ENCODE data around the gene HBP1. TPM values are rescaled to one million over a fixed set of nuclear protein-coding genes. Genes with fewer than 3 reads are reported as not detected.

The HBP1 gene
- total and polyA plus RNA-seq, 2 of the 4 experiments (the other 2 are of a cell fraction) = 27.1 to 69.9 TPM

GRCh38 chr7:107232568-107233090 lies 63.8 kb downstream of the HBP1 start:
- H2AFZ ChIP-seq (replicated peaks; ENCODE audit: low read length, poor library complexity) = no peak overlapping the region
- no peaks in the 10 kb centered on the region for H3K79me1 ChIP-seq (ENCODE audit: low read depth in 1 of 2, low read length in 2 of 2)
- peaks cover 3% of the 10 kb centered on the region; the same call in 1 of the 2 replicates for H3K9me1 ChIP-seq (ENCODE audit: insufficient read depth, low read length)
- H3K4me2 ChIP-seq (ENCODE audit: low read depth, low read length) = no peak overlapping the region
- no peak overlapping the region for H2BK15ac ChIP-seq (ENCODE audit: low read depth, low read length)
- peaks cover 3% of the 10 kb centered on the region; the same call in 1 of the 2 replicates for H3K4me1 ChIP-seq (ENCODE audit: control insufficient read depth, insufficient read depth, low read length)
- no peak overlapping the region for H2BK120ac ChIP-seq (ENCODE audit: low read depth, low read length)
- WGBS, 2 experiments (ENCODE audit: extremely low coverage in 2 of 2, insufficient read length in 1 of 2) = no CpG with 5 or more reads among the region's 7 CpGs
- H2BK5ac ChIP-seq (ENCODE audit: low read depth, low read length, poor library complexity, severe bottlenecking) = no peak overlapping the region
- no peak overlapping the region for H3K9ac ChIP-seq (ENCODE audit: low read depth, low read length)
- TF ChIP-seq MAFK (IDR thresholded peaks at IDR 0.05; ENCODE audit: low read depth, low read length) (no peak), RCOR1 (IDR thresholded peaks at IDR 0.05; ENCODE audit: insufficient replicate concordance, low read length) (no peak), USF2 (IDR thresholded peaks at IDR 0.05; ENCODE audit: low read depth, low read length) (no peak), ELK1 (IDR thresholded peaks at IDR 0.05; ENCODE audit: borderline replicate concordance, low read depth, low read length) (no peak), SMC3 (IDR thresholded peaks at IDR 0.05; ENCODE audit: low read depth, low read length) (no peak), CEBPB (IDR thresholded peaks at IDR 0.05; ENCODE audit: low read depth, low read length) (no peak), BHLHE40 (IDR thresholded peaks at IDR 0.05; ENCODE audit: low read depth, low read length) (peak; percentile 16; the same call in 1 of the 2 replicates), FOS (IDR thresholded peaks at IDR 0.05; ENCODE audit: low read depth, low read length) (no peak)
- ChIA-PET CTCF (interaction anchor here (0.6 to 0.9 kb wide), 2 partner anchors 12 to 31 kb away, joined by 3 to 4 read pairs; no protein-coding TSS in a partner anchor), POLR2A (ENCODE audit: unreplicated experiment) (no interaction called here)
- intact Hi-C loops (cut with micrococcal nuclease) (no loop called here), dilution Hi-C loops (cut with HindIII; ENCODE audit: low sequenced_read_pairs, unreplicated experiment) (no loop called here), in situ Hi-C loops (cut with MboI; ENCODE audit: low sequenced_read_pairs) (no loop called here)
- no peak overlapping the region for H4K5ac ChIP-seq (ENCODE audit: low read depth, low read length)
- no peak overlapping the region for H3K27ac ChIP-seq (ENCODE audit: insufficient read depth, low read length)
- H4K91ac ChIP-seq (ENCODE audit: insufficient read depth, low read depth, low read length) = no peak overlapping the region
- H3K36me3 ChIP-seq (ENCODE audit: control insufficient read depth, insufficient read depth, low read length) = no peaks in the 10 kb centered on the region
- H3K18ac ChIP-seq (ENCODE audit: low read depth, low read length) = no peak overlapping the region
- H3K27me3 ChIP-seq (ENCODE audit: control insufficient read depth, insufficient read depth, low read length) = no peaks in the 10 kb centered on the region
- no peak overlapping the region for H2AK5ac ChIP-seq (ENCODE audit: low read depth, low read length)
- DNase-seq (peak; percentile 62), ATAC-seq (ENCODE audit: low read depth) (no peak)
- no peak overlapping the region for H2BK20ac ChIP-seq (ENCODE audit: low read depth, low read length)
- BruUV-seq (replicated peaks) = no TSS peak
- H3K9me3 ChIP-seq (ENCODE audit: control insufficient read depth, insufficient read depth, low read length) = no peaks in the 10 kb centered on the region
- no peak overlapping the region for H3K4ac ChIP-seq (ENCODE audit: low read depth, low read length)
- H3K23ac ChIP-seq (ENCODE audit: low read depth, low read length) = no peak overlapping the region
- no peak overlapping the region for H3K56ac ChIP-seq (ENCODE audit: extremely low read depth, insufficient read depth, low read length)
- no peak overlapping the region for H2AK9ac ChIP-seq (replicated peaks; ENCODE audit: low read depth, low read length, poor library complexity)
- no peak overlapping the region for H3K14ac ChIP-seq (replicated peaks; ENCODE audit: low read depth, low read length)
- no peak overlapping the region for H3K4me3 ChIP-seq (ENCODE audit: insufficient read depth, low read depth, low read length)
- H4K20me1 ChIP-seq (ENCODE audit: insufficient read depth, low read length) = no peaks in the 10 kb centered on the region
- no peak overlapping the region for H4K8ac ChIP-seq (ENCODE audit: low read depth in 2 of 2, low read length in 2 of 2)

Data from IMR-90 (cell line).